ENCODE data around the gene TFPT.

- TF ChIP-seq CTCF (IDR thresholded peaks at IDR 0.05; ENCODE audit: extremely low read depth in 1 of 2, insufficient read depth in 1 of 2, low read depth in 1 of 2, low read length in 2 of 2) = no peak
- TF ChIP-seq JUN (IDR thresholded peaks at IDR 0.05; ENCODE audit: borderline replicate concordance, insufficient read depth, insufficient read length, low read depth) = no peak
- TF ChIP-seq POLR2A (IDR thresholded peaks at IDR 0.05; ENCODE audit: low read depth, low read length) = no peak
- no peak for TF ChIP-seq EZH2 (IDR thresholded peaks at IDR 0.05; ENCODE audit: borderline replicate concordance, low read depth, low read length, severe bottlenecking)
- TF ChIP-seq POLR2AphosphoS5 (IDR thresholded peaks at IDR 0.05; ENCODE audit: insufficient read depth, low read depth, low read length) = no peak
- no peak for TF ChIP-seq MYC (IDR thresholded peaks at IDR 0.05; ENCODE audit: low read depth, low read length)
- TF ChIP-seq MAX (IDR thresholded peaks at IDR 0.05; ENCODE audit: insufficient read depth, insufficient read length) = no peak
- no peak for TF ChIP-seq GATA2 (IDR thresholded peaks at IDR 0.05; ENCODE audit: insufficient read depth, insufficient read length, low read depth, low read length)
Observed at GRCh38 chr19:54158812-54159351, 43.4 kb upstream of the TFPT start.

Measured in endothelial cell of umbilical vein (primary cell).